Umbilical cord (tissue), 2 donors: ENCODE measurements around the gene HOXC9. TPM values are rescaled to one million over a fixed set of nuclear protein-coding genes. Genes with fewer than 3 reads are reported as not detected.

Source experiments
- DNase-seq: peaks from one replicate; pipeline ENCODE4 v3.0.0-alpha.2; 2015; ENCODE audit warnings: low spot score
- total RNA-seq: library from RNA; depleted of rRNA; stranded (reverse); fragments of >200 nt; gene quantifications from one replicate; pipeline ENCODE4 v1.2.3, GENCODE V29; 2014; ENCODE audit warnings: low replicate concordance; ENCODE audit not compliant: insufficient read depth

The HOXC9 gene
- total RNA-seq, 1 donor from 2014 or later, result 10.4 TPM

DNA sequence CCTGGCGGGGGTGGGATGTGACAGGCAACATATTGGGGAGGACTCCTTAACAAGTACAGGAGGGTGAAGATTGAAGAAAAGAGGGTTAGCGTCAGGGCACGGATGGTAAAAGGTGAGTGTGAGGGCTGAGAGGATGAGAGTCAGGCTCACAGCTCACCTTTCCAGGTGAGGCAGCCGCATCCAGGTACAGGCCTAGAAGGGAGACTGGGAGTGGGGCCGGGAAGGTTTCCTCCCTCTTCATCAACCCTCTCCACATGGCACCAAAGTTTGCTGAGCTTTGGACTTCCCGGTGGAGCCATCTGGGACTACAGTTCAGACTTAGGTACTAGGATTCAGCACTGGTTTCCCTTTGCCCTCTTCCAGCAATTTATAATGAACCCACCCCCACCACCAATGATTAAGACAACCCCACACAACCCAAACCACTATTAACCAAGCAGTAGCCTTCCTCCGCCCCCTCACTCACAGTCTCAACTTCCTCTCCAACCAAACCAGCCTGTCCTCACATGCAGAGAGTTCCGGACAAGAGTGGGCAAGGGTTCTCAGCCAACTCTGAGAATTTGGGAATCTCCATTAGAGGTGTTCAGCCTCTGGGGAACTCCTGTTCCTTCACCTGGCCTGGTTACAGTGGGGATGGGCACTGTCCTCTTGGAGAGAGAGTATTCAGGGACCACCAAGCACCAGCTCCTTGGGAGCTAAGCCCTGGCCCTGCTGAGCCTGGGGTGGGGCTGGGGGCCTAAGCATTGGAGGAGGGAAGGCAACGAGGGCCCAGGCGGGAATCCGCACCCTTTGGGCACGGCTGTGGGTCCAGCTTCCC lies 51.3 kb downstream of the HOXC9 start:
- DNase-seq, result no peak

DNA sequence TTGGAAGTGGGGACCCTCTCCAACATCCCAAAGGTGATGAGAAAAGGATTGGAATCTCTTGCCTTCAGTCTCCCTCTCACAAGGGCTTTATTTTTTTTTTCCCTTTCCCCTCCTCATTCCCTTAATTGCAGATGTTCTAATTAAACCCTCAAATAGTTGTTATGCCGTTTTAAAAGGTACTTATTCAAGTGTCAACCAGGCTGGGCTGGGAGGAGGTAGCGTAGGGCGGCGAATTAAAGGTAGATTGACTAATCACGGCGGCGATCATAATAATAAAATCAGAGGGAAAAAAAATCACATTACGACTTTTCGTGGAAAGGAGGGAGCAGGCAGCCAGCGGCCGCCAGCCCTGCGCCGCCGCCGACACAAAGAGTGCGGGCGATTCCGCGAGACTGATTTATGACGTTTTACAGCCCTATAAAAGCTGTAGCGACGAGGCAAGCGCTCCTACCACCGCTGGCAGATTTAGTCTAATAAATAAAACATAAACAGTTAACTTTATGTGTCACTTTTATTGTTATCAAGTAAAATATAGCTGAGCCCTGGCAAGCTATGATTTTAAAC lies 52.0 kb downstream of the HOXC9 start:
- DNase-seq, result no peak

DNA sequence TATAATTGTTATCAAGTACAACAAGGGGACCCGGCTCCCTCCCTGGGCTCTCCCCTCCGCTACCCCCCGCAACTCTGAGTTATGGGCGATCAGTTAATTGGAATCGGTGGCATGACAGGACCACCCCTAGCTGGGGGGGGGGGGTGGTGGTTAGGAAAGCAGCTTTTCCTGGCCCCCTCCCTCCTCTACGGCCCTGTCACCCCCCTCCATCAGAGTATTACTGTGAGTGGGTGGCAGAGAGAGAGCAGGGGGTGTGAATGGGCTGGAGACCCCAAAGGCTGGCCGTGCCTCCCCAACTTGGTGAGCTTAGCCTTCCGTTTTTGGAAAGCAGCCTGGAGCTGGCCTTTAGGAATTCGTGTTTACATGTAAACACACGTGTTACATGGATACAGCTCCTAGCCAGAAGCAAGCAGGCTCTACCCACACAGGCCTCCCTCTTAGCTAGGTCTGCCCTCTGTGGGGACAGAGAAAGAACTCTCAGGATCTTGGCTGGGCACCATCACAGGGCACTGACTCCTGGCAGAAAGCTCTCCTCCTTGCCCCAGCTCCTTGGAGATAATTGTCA lies 52.6 kb downstream of the HOXC9 start:
- no peak for DNase-seq

Other genes with a start within 250 kb of the HOXC9 start
- not detected for gene CISTR, start 248.2 kb upstream of the HOXC9 start, total RNA-seq
- gene HOXC13, start 61.3 kb upstream of the HOXC9 start, total RNA-seq, result 1.2 TPM
- not detected for gene HOXC12, start 45.3 kb upstream of the HOXC9 start, total RNA-seq
- gene HOXC11, start 27.0 kb upstream of the HOXC9 start, total RNA-seq, result 7.7 TPM
- 12.5 TPM for gene HOTAIR, start 25.2 kb upstream of the HOXC9 start, total RNA-seq
- gene HOXC10, start 15.0 kb upstream of the HOXC9 start, total RNA-seq, result 3.4 TPM
- 2.2 TPM for gene HOXC8, start 8.8 kb downstream of the HOXC9 start, total RNA-seq
- 4.1 TPM for gene HOXC6, start 28.3 kb downstream of the HOXC9 start, total RNA-seq
- gene HOXC5, start 32.9 kb downstream of the HOXC9 start, total RNA-seq, result 1.2 TPM
- 3.4 TPM for gene HOXC4, start 53.7 kb downstream of the HOXC9 start, total RNA-seq
- 34.2 TPM for gene SMUG1, start 188.8 kb downstream of the HOXC9 start, total RNA-seq